Smooth muscle cell of trachea (primary cell): Measurements from ENCODE around the gene ADGRA1. TPM values are rescaled to one million over a fixed set of nuclear protein-coding genes. Genes with fewer than 3 reads are reported as not detected.

Experiments
- total RNA-seq: library from RNA; depleted of rRNA; stranded (reverse); fragments of >200 nt; gene quantifications from 2 replicates; pipeline ENCODE4 v1.2.1, GENCODE V29; 2014

ADGRA1 gene, protein sequence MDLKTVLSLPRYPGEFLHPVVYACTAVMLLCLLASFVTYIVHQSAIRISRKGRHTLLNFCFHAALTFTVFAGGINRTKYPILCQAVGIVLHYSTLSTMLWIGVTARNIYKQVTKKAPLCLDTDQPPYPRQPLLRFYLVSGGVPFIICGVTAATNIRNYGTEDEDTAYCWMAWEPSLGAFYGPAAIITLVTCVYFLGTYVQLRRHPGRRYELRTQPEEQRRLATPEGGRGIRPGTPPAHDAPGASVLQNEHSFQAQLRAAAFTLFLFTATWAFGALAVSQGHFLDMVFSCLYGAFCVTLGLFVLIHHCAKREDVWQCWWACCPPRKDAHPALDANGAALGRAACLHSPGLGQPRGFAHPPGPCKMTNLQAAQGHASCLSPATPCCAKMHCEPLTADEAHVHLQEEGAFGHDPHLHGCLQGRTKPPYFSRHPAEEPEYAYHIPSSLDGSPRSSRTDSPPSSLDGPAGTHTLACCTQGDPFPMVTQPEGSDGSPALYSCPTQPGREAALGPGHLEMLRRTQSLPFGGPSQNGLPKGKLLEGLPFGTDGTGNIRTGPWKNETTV
- total RNA-seq, result not detected in 2 replicates

GRCh38 chr10:133087679-133088178 lies at the start of gene ADGRA1:
TSS of gene ADGRA1 (plus strand) at chr10:133087924. CDS start at chr10:133088910, 986 bp downstream.

DNA sequence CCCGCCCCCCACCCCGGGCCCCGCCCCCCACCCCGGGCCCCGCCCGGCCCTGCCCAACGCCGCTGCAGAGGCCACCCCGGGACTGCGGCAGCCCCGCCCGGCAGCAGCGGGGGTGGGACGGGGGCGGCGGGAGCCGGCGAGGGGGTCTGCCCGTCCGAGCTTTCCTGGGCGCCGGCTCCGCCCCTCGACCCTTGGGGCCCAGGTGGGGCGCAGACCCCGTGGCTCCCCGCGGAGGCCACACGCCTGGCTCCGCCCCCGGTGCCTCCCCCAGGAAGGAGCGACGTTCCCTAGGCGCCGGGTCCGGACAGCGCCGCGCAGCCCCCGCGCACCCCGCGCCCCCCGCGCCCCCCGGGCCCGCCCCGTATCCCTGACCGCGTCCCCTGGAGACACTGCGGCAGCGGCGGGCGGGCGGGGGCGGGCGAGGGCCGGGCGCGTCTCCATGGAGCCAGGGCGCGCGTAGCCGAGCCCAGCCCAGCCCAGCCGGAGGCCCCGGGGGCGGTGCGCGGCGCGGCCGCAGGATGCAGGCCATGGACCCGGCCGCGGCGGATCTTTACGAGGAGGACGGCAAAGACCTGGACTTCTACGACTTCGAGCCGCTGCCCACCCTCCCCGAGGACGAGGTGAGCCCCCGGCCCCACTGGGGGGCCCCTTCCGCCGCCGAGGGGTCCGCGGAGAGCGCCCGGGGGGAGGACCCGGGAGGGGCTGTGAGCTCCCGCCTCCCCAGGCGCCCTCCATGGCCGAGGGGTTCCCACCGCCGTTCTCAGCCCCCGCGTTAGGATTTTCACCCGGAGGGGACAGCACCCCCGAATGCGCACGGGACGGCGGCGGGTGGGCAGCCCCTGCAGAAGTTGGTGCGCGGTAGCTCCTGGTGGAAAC lies 72.5 kb downstream of the ADGRA1 start, which contains the start of gene KNDC1:
TSS of gene KNDC1 (plus strand) at position 270 of the 876 bp plus-strand sequence. CDS start at position 519, 249 bp downstream.

Other genes starting within 250 kb of the ADGRA1 start
- 0.50 and 1.5 TPM in 2 replicates for gene CFAP46, start 145.4 kb upstream of the ADGRA1 start, total RNA-seq
- gene KNDC1, start 72.3 kb downstream of the ADGRA1 start, total RNA-seq, result 0.73 and 2.3 TPM in 2 replicates
- not detected in 2 replicates for gene UTF1, start 142.3 kb downstream of the ADGRA1 start, total RNA-seq
- gene VENTX, start 149.9 kb downstream of the ADGRA1 start, total RNA-seq, result under 0.01 TPM in 1 of 2 replicates, not detected in the other
- 1.2 and 2.9 TPM in 2 replicates for gene ADAM8, start 188.9 kb downstream of the ADGRA1 start, total RNA-seq
- gene TUBGCP2, start 220.9 kb downstream of the ADGRA1 start, total RNA-seq, result 58.9 and 79.1 TPM in 2 replicates
- gene ZNF511, start 221.0 kb downstream of the ADGRA1 start, total RNA-seq, result 23.7 and 29.3 TPM in 2 replicates
- 0.33 TPM in 1 of 2 replicates, not detected in the other for gene CALY, start 249.0 kb downstream of the ADGRA1 start, total RNA-seq